HG03378 (cell line): ENCODE measurements around the gene GOLT1A.
"Not testable (repeated sequence)": the region's sequence is repeated elsewhere in the genome, so short reads cannot be mapped to it uniquely, and the experiment has no call there.

Source experiments
- ATAC-seq: cut with Tn5 transposase; IDR thresholded peaks from one replicate; pipeline ENCODE4 v1.9.1; 2021; ENCODE audit warnings: mild to moderate bottlenecking, moderate library complexity; ENCODE audit not compliant: unreplicated experiment

The GOLT1A gene

GRCh38 chr1:204249736-204250427, 36.1 kb upstream of the GOLT1A start:
- no peak for ATAC-seq

GRCh38 chr1:204248954-204249353, 35.2 kb upstream of the GOLT1A start:
- ATAC-seq, result no peak

- ATAC-seq, result no peak
Observed at GRCh38 chr1:204246876-204247275, 33.1 kb upstream of the GOLT1A start.

- ATAC-seq, result no peak
Observed at GRCh38 chr1:204242920-204243319, 29.1 kb upstream of the GOLT1A start.

- ATAC-seq, result no peak
Observed at GRCh38 chr1:204241914-204242313, 28.1 kb upstream of the GOLT1A start.

- no peak for ATAC-seq
Observed at GRCh38 chr1:204241050-204241449, 27.3 kb upstream of the GOLT1A start.

- no peak for ATAC-seq
Observed at GRCh38 chr1:204240233-204240632, 26.4 kb upstream of the GOLT1A start.

- ATAC-seq, result not testable (repeated sequence)
Observed at GRCh38 chr1:204239401-204239800, 25.6 kb upstream of the GOLT1A start.

GRCh38 chr1:204238520-204238919, 24.7 kb upstream of the GOLT1A start:
- ATAC-seq, result not testable (repeated sequence)

GRCh38 chr1:204237515-204237914, 23.7 kb upstream of the GOLT1A start:
- not testable (repeated sequence) for ATAC-seq

GRCh38 chr1:204232526-204232925, 18.7 kb upstream of the GOLT1A start:
- no peak for ATAC-seq

- no peak for ATAC-seq
Observed at GRCh38 chr1:204230211-204230610, 16.4 kb upstream of the GOLT1A start.

GRCh38 chr1:204228896-204229295, 15.1 kb upstream of the GOLT1A start:
- no peak for ATAC-seq

- no peak for ATAC-seq
Observed at GRCh38 chr1:204227996-204228785, 14.4 kb upstream of the GOLT1A start.

- ATAC-seq, result no peak
Observed at GRCh38 chr1:204227351-204227750, 13.6 kb upstream of the GOLT1A start.

- no peak for ATAC-seq
Observed at GRCh38 chr1:204225841-204226735, 12.3 kb upstream of the GOLT1A start.

- no peak for ATAC-seq
Observed at GRCh38 chr1:204224655-204225054, 10.9 kb upstream of the GOLT1A start.

GRCh38 chr1:204223129-204223860, 9.5 kb upstream of the GOLT1A start:
- no peak for ATAC-seq

- no peak for ATAC-seq
Observed at GRCh38 chr1:204222764-204223055, 8.9 kb upstream of the GOLT1A start.

- no peak for ATAC-seq
Observed at GRCh38 chr1:204222006-204222763, 8.4 kb upstream of the GOLT1A start.
